ENCODE results near the gene ARHGAP19. TPM values are rescaled to one million over a fixed set of nuclear protein-coding genes. Genes with fewer than 3 reads are reported as not detected.

Gene ARHGAP19
- total and polyA plus RNA-seq, 2 of the 8 experiments (the other 6 are each of a cell fraction or from before 2014, with no cell fraction given): 13.3 to 32.1 TPM

- peak; percentile 64; the same call in 1 of the 2 replicates for TF ChIP-seq YY1 (IDR thresholded peaks at IDR 0.05; ENCODE audit: low read depth, low read length)
- peak in 1 of 2 experiments; percentile 58; a peak in 1 of 4 replicates for TF ChIP-seq SIN3A (conservative IDR thresholded peaks at IDR 0.05 in 1 of 2, IDR thresholded peaks at IDR 0.05 in 1 of 2; ENCODE audit: low read depth in 1 of 2, low read length in 2 of 2)
- no peak for TF ChIP-seq SUZ12 (IDR thresholded peaks at IDR 0.05; ENCODE audit: low read length)
- TF ChIP-seq GABPA (IDR thresholded peaks at IDR 0.05; ENCODE audit: borderline replicate concordance, insufficient read depth, low read length): no peak
Measured at GRCh38 chr10:97336942-97337831, 44.8 kb upstream of the ARHGAP19 start (continued).
